Activated CD4-positive, alpha-beta T cell treated with anti-CD3 and anti-CD28 coated beads for 4 hours (primary cell): ENCODE measurements around the gene KCNJ15.

Experiments used
- DNase-seq, 2 donors: peaks; one replicate each; pipeline ENCODE4 v3.0.0-alpha.2; 2020

KCNJ15 gene

DNA sequence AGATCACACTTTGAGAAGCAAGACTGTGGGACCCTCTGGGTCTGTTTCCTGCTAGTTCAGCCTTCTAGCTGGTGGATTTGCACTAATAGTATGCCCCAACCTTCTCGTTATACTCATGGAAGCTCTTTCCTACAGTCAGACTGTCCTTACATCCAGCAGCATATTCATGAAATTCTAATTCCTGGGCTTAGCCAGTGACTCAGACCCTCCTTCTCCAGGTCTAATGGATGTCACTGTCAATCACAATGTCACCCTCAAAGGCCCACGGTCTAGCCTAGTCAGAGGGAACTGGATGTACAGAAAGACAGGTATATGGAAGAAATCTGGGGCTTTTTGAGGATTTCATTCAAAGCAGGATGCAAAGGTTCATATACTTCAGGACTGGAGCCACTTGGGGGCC, 72.4 kb downstream of the KCNJ15 start:
- no peak for DNase-seq

DNA sequence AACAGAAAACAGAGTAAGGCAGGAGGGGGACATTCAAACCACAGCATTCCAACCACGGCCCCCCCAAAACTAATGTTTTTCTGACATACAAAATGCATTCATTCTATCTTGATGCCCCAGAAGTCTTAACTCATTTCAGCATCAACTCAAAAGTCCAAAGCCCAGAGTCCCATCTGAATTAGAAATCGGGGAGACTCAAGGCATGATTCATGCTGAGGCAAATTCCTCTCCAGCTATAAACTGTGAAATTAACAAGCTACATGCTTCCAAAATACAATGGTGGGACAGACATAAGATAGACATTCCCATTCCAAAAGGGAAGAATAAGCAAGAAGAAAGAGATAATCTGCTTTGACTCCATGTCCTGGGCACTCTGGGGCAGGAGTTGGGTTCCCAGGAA, 73.9 kb downstream of the KCNJ15 start:
- DNase-seq, result no peak

DNA sequence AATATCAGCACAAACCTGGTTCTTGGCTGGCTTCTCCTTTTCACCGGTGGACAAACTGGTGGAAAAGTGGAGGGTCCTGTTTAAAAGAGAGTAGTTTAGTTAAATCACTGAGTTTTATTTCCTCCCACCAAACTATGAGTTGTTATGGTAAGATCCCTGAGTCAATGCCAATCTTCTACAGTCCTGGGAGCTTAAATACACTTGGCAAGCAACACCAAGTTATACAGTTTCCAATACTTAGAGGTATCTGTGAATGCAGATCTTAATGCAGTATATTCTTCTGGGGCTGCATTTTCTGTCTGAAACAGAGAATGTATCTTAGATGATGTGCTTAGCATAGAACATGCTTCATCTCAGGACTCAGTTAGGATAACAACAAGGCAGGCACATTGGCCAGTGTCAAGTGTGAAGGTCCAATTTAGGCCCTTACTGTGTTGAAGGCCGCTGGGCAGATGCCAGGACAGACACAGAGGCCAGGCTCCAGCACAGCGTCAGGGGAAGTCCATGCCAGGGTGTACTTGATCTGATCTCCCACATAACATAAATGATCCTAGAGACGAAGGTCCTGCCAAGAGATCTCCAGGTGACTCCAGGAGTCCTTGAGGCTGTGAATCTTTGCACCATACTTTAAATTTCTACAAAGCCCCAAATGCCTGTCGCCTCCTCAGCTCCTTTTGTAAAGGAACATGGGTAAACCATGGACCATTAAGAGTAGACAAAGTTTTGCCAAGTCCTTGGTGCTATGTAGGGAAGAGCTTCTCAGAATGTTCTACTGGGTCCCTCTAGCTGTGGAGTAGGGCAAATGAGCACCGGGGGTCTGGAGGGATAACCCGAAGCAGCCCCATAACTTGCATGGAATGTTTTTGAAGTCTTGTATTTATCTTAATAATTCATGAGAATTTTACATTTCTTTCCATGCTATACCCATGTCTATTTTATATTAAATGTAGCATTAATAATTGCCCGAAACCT, 76.8 kb downstream of the KCNJ15 start:
- DNase-seq, result no peak

DNA sequence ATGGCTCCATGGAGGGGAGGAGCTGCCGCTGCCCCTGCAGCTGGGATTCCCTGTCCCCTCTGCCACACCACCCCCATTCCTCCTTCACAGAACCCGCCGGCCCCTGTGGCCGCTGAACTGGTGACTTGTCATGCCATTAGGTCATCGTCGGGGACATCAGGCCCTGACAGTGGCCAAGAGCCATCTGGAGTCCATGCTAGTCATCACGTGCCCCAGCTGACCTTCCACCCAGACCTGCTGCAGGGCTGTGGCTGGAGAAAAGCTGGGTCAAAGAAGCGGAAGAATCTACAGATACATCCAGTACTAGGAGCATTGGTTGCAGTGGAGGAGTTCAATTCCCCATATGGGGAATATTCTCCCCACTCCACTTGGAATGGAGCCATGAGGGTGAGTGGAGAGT, 78.1 kb downstream of the KCNJ15 start:
- DNase-seq, result no peak

DNA sequence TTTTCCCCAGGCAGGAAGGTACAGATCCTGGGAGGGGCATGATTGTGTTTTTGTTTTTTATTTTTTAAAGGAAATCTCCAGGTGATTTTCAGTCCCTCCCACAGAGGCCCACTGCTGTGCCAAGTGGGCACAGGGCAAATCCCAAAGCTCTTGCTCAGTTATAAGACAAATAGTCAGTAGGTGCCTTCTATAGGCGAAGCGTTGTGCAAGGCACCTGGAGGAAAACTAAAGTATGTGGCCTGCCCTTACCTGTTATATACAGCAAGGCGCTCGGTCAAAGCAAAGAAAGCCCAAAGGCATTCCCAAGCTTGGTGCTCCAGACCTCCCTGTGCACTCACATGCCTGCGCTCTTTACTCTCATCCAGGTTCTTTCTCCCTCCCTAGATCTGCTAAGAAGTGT, 81.0 kb downstream of the KCNJ15 start:
- no peak for DNase-seq

DNA sequence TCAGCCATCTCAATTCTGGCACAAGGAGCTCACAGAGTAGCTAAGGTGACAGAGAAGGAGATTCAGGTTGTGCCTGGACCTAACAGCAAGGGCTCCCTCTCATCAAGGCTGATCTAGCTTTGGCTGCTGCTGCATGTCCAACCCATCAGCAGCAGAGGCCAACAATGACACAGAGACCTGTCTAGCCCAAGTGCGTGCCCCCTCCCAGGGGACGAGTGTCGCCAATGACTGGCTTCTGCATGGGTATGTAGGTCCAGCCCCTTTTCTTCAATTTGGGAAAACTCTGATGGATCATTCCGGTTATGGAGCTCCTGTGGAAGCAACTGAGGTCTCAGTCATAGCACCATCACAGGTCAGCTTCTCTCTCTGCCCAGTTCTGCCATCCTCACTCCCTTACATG, 83.3 kb downstream of the KCNJ15 start:
- no peak for DNase-seq

DNA sequence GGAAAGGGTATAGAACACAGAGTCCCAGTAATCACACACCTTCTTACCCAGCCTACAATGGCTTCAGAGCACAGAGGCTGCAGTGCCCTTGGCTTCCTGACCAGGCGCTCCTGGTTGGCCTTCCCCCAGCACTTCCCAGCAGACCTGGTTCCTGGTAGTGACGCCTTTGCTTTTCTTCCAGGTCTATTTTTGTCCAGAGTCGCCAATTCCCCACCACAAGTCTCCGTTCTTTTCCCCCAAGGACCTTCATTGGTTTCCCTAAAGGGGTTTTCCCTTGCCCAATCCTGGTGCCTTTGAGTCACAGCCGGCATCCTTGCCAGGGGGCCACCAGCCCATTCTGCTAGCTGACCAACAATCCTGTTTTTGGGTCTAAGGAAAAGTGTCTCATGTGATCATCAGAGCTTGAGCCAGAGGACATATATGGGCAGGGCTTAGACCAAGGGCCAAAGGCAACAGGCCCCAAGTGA, 84.8 kb downstream of the KCNJ15 start:
- no peak for DNase-seq

DNA sequence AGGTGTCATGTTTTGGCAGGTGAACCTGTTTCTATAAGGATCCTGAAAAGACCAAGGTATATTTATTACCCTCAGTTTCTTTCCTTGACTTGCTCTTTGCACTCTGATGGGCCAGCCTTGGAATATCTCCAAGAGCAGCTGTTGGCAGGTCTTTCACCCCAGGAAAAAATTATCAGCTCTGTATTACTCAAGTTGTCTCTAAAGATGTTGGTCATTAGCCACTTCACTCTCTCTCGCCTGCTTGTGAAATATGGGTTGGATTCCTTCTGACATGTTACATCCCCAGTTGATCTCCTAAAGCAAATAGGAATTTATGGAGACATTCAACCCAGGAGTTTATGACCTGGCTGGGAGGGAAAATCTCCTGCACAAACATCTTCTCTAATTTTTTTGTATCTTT, 85.9 kb downstream of the KCNJ15 start:
- no peak for DNase-seq

DNA sequence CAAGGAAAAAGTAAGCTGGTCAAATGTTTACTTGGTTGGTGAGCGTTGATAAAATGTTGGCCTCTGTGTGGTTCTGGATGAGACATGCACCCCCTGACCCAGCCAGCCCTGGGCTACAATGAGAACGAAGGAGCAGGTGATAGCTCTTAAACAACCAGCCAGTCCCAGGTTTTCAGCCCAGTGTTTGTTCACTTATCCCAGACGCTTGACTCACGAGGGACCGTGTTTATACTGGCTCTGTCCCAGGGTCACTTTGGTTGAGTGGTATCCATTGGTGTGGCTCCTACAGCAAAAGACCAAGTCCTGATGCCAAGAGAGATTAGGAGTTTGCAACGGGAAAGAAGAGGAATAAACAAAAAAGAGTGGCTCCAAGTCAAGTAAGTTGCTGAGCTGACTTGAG, 86.9 kb downstream of the KCNJ15 start:
- DNase-seq, result no peak

DNA sequence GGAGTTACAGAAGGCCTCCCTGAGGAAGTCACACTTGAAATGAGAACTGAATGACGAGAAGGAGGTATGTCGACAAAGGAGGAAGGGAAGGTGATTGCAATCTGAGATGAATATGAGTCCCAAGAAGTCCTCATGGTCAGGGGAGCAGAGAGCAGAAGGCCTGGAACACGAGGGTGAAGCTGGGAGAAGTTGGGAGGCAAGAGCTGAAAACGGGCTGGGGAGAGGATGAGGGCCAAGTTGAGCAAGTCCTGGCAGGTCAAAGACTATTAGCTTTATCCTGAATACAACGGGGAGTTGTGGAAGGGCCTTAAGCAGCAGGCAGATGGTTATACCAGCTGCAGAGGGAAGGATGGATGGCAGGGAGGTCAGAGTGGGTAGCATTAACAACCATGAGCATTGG, 89.5 kb downstream of the KCNJ15 start:
- no peak for DNase-seq

DNA sequence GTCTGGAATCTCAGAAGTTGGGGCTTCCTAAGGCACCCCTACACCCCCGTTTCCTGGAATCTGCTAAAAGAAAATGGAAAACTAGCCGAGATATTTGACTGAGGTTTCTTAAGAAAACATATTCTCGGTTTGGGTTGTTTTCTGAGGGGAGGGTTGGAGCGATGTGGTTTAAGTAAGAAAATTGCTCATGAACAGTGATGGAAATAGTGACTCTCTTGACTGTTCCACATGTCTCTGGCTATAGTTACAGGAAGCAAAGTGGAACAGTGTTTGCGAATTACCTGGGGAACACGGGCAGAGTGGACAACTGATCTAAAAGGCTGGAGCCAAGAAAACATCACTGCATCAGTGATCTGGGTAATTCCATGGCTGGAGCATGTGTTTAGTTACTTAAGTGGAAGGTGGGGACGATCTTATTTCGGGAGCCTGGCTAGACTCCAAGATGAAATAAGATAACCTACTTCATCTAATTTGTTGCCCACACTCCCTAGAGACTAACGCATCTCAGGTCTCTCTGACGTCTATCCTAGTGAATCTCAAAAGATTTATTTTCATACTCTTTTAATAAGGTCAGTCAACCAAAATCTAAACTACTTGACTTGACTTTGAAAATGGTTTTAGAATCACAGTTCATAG, 92.4 kb downstream of the KCNJ15 start:
- DNase-seq, result peak; percentile 12 to 15

DNA sequence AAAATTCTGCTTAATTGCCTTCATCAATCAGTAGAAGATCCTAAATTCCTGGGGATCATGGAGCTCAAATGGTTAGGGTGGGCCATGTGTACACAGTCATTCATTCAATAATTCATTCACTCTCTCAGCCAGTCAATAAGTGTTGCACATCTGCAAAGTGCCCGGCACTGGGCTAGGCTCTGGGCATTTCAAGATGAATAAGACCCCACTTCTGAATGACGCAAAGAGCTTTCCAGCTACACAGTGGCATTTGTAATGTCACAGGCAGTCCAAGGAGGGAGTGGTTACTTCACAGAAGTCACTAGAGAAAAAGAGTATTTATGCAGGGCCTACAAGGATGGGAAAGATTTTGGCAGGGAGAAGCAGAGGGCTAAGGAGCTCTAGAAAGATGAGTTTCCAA, 93.2 kb downstream of the KCNJ15 start:
- no peak for DNase-seq

DNA sequence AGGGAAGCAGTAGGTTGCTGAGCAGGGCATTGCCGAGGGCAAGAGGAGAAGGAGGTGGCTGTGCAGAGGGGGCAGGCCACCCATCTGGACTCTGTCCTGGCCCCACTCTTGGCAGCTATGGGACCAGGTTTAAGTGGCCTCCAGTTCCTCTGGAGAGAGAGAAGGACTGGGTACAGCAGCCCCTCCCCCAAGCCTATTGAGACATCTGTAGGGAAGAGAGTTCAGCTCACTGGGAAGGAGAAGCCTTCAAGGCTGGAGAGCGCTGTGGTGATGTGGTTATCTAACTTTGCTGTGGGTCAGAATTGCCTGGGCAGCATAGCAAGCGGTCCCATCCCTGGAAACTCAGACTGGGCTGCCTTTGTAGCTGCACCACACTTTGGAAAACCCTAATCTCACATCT, 93.9 kb downstream of the KCNJ15 start:
- no peak for DNase-seq

DNA sequence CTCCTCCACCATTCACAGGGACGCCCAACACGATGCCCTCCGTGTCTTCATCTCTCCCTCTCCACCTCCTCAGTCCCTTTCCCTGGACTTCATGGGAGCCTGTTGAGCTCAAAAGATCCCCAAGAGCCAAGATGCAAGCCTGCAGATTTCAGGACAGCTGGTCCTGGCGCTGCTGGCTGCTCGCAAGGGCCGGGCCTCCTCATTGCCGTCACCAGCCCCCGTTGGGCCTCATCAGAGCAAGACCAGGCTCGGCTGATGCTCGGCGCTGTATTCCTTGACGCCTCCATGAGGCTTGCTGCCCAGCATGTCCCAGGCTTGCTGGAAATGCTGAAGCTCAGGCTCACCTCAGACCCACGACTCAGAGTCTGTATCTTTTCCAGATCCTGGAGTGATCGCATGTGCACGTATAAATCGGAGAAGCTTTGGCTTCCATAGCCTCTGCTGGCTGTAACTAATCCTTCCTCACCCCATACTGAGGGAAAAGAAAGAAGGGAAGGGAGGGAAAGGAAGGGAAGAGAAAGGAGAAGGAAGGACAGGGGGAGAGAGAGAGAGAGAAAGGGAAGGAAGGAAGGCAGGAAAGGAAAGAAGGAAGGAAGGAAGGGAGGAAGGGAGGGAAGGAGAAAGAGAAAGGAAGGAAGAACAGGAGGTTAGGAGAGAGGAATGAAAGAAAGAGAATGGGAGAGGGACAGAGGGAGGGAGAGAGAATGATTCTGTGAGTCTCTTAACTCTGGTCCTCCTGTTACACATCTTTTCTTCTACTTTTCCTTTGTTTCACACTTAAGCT, 94.6 kb downstream of the KCNJ15 start:
- DNase-seq, result no peak

DNA sequence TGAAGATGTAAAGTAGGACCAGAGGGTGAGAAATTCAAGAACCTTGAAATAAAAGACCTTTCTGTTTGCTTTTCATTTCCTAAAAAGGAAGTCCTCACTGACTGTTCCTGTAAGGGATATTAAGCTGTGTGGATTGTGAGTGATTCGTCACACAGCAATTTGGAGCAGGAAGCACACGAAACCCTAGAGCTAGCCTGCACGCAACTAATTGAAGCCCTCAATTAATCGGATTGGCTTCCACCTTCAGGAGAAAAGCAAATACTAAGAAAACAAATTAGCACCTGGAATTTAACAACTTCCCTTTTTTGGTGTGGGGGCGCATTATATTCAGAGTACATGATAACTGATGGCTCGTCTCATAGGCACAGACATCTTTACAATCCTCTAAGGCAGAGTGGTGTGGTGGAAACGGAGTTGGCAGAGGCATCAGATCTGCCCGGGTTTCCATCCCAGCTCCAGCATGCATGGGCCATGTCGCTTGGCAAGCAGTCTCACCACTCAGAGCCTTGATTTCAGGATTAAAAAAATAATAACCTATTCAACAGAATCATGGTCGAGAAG, 95.2 kb downstream of the KCNJ15 start:
- no peak for DNase-seq

DNA sequence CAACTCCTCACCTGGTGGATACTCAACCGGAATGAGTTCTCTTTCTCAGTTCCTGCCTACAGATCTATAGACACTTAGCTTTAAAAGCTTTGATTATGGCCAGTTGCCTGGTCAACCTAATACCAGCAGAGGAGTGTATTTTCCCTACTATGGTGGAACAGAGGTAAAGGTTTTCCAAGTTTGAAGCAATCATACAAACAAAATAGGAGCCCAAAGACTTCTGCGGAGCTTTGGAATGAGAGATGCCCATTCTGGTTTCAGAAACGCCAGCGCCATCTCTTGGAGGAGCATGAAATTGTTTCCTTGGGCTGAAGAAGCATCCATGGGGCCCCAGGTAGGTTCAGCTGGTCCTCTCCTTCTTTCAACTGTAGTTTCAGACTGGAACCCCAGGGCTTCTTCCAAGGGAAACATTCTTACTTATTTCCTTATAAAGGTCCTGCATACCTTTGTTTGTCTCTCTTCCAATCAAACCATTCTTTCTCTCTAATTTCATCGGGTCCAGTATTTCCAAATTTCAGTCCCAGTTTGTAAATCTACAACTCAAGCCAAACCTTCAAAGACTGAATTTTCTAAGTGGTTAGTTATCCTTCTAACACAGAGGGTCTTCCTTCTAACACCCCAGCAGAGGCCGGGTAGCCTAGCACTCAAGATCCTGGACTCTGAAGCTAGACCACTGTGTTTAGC, 95.9 kb downstream of the KCNJ15 start:
- DNase-seq, result peak; percentile 41 to 48

DNA sequence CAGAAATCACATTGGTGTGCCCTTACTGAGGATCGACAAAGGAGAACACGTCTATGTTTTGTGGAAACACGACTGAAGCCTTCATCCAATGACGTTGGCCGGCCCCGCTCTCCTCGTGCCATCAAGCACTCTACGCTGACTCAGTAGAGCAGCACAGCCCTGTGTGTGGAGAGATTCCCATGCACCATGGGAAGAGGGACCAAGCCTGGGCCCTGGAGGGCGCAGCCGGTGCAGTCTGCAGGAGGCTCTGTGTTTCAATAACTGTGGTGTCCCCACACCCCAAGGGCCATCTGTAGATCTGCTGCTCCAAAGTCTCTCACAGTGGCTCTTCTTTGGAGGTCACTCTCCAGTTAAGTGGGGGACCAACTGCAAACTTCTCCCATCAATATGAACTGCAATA, 97.4 kb downstream of the KCNJ15 start:
- no peak for DNase-seq

DNA sequence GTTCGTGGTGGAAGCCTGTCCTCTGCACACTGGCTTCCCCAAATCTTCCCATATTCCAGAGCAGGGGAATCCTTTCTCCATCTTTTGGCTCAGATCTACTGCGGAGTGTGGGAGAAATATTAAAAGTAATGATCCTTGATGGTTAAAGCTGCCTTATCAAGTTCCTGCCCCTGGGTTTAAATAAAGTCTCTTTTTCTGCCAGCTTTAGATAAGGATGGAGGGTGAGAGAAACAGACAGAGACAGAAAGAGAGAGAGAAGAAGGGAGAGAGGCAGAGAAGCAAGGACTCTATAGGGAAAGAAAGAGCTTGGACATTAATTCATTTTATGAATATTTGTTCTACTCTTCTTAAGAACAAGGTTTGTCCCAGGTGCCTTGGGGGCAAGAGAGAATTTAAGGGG, 98.0 kb downstream of the KCNJ15 start:
- no peak for DNase-seq

DNA sequence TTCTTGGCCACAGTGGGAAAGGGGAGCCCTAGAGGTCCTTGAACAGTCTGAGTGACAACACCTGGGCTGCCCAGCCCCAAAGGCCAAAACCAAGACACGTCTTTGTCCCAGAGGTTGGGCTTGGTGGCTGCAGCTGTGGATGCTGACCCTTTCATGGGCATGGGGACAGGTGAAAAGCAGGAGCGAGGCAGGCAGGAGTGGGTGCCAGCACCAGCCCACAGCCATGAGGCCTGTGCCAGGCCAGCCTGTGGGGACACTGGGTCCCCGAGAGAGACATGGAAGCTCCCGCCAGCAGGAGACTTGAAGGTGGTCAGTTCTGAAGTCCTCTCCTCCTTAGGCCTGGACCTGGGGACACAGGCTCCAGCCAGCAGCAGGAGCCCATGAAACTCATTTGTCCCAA, 98.6 kb downstream of the KCNJ15 start:
- no peak for DNase-seq

DNA sequence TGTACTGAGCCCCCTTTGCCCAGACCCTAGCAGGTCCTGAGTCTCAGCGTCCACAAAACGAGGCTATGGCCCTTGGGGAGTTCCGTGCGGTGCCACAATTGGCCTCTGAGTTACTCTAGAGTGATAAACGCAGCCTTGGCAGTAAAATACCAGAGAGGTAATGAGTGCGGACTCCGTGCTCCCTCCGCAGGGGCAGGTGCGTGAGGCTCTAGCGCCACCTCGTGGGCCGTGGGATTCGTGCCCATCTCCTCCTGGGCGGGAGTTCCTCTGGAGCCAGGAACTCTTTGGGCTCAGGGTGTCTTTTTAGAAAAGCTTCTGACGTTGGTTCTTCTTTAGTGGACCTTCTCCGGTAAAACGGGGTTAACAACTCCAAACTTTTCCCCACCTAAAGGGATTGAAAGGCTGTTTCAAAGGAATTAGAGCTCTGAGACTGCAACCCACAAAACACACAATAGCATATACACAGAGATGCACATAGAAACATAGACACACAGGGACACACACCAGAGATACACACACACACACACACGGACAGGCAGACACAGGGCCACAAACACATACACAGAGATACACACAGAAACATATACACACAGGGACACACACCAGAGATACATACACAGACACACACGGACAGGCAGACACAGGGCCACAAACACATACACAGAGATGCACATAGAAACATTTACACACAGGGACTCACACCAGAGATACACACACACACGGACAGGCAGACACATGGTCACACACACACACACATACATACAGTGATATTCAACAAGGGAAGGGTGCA, 99.4 kb downstream of the KCNJ15 start:
- peak; percentile 58 to 73 for DNase-seq
